NCI-H2107 treated with DMSO at 0.1 percent for 48 hours (cell line): Measurements from ENCODE around the gene C9orf153.

Experiments
- DNase-seq: peaks from one replicate; lab custom pipeline; 2025; ENCODE audit not compliant: unreplicated experiment; lab: John Stamatoyannopoulos, UW

The C9orf153 gene

GRCh38 chr9:86272221-86272620 is 12.8 kb upstream of the C9orf153 start:
- DNase-seq = no peak

GRCh38 chr9:86263876-86264275 is 4.4 kb upstream of the C9orf153 start:
- no peak for DNase-seq

GRCh38 chr9:86262492-86262891 is 3.0 kb upstream of the C9orf153 start:
- DNase-seq = no peak

- no peak for DNase-seq
These were observed 2.1 kb downstream of the C9orf153 start for GRCh38 chr9:86257391-86257790.

GRCh38 chr9:86256653-86257052 is 2.8 kb downstream of the C9orf153 start:
- DNase-seq = no peak

GRCh38 chr9:86253577-86253976 is 5.9 kb downstream of the C9orf153 start:
- DNase-seq = no peak

- no peak for DNase-seq
These were observed 6.6 kb downstream of the C9orf153 start for GRCh38 chr9:86252870-86253269.

GRCh38 chr9:86250123-86250522 is 9.3 kb downstream of the C9orf153 start:
- no peak for DNase-seq

- no peak for DNase-seq
These were observed 10.7 kb downstream of the C9orf153 start for GRCh38 chr9:86248746-86249145.

GRCh38 chr9:86246752-86247161 is 12.7 kb downstream of the C9orf153 start:
- DNase-seq = peak; percentile 32

- DNase-seq = no peak
These were observed 17.4 kb downstream of the C9orf153 start for GRCh38 chr9:86242071-86242470.

- DNase-seq = no peak
These were observed 18.2 kb downstream of the C9orf153 start for GRCh38 chr9:86241216-86241615.

- DNase-seq = peak; percentile 15
These were observed 20.3 kb downstream of the C9orf153 start for GRCh38 chr9:86238861-86239770.

GRCh38 chr9:86230858-86231257 is 28.6 kb downstream of the C9orf153 start:
- no peak for DNase-seq

- no peak for DNase-seq
These were observed 36.8 kb downstream of the C9orf153 start for GRCh38 chr9:86222667-86223066.

- no peak for DNase-seq
These were observed 39.9 kb downstream of the C9orf153 start for GRCh38 chr9:86219606-86220005.

- DNase-seq = no peak
These were observed 42.2 kb downstream of the C9orf153 start for GRCh38 chr9:86217076-86217755.

- DNase-seq = no peak
These were observed 52.3 kb downstream of the C9orf153 start for GRCh38 chr9:86207193-86207592.

- DNase-seq = peak; percentile 34
These were observed 57.0 kb downstream of the C9orf153 start for GRCh38 chr9:86202338-86202882.

GRCh38 chr9:86201474-86202337 is 57.8 kb downstream of the C9orf153 start:
- no peak for DNase-seq

GRCh38 chr9:86200599-86201162 is 58.8 kb downstream of the C9orf153 start:
- no peak for DNase-seq
